Fibroblast of lung (primary cell): Measurements from ENCODE around the gene TSHZ2. TPM values are rescaled to one million over a fixed set of nuclear protein-coding genes. Genes with fewer than 3 reads are reported as not detected.
A peak's percentile ranks its signal among the peaks of the same experiment; 100 is the strongest.

Source experiments
- DNase-seq, 2 donors: peaks; one replicate each; pipeline versions ENCODE4 v3.0.0 to v3.0.0-alpha.2; 2010; ENCODE audit warnings: low read depth in 2 of 2
- H2AFZ ChIP-seq: 2 replicates; pipeline ENCODE4 v1.5.1; 2012; ENCODE audit warnings: low read length, control low read depth, inconsistent platforms
- H3K27ac ChIP-seq: 2 replicates; pipeline ENCODE4 v1.5.1; 2011; ENCODE audit warnings: low read length, control low read depth; ENCODE audit not compliant: insufficient read depth
- H3K27me3 ChIP-seq: 2 replicates; pipeline ENCODE4 v1.5.1; 2011; ENCODE audit warnings: mild to moderate bottlenecking, low read length; ENCODE audit not compliant: control insufficient read depth, insufficient read depth
- H3K36me3 ChIP-seq: 2 replicates; pipeline ENCODE4 v1.5.1; 2011; ENCODE audit warnings: low read length; ENCODE audit not compliant: control insufficient read depth, insufficient read depth
- H3K4me1 ChIP-seq: 2 replicates; pipeline ENCODE4 v1.5.1; 2011; ENCODE audit warnings: low read length; ENCODE audit not compliant: control insufficient read depth, insufficient read depth; ENCODE audit errors: extremely low read depth
- H3K4me2 ChIP-seq: 2 replicates; pipeline ENCODE4 v1.5.1; 2011; ENCODE audit warnings: low read length, control low read depth; ENCODE audit not compliant: insufficient read depth; ENCODE audit errors: extremely low read depth
- H3K4me3 ChIP-seq, 4 experiments: fragments of 200-600 bp in 1 of 4; sonication (generic) in 1 of 4; replicated peaks in 1 of 4; 2 replicates each; pipeline ENCODE4 v1.5.1; 2011 to 2016; ENCODE audit warnings: low read length in 4 of 4, low read depth in 3 of 4, mild to moderate bottlenecking in 3 of 4, control low read depth in 2 of 4, inconsistent platforms in 1 of 4, mixed read lengths in 1 of 4; ENCODE audit not compliant: insufficient read depth in 1 of 4; ENCODE audit errors: control extremely low read depth in 1 of 4
- H3K79me2 ChIP-seq: 2 replicates; pipeline ENCODE4 v1.5.1; 2012; ENCODE audit warnings: mild to moderate bottlenecking, low read length, inconsistent platforms; ENCODE audit not compliant: control insufficient read depth, insufficient read depth
- H3K9ac ChIP-seq: 2 replicates; pipeline ENCODE4 v1.5.1; 2011; ENCODE audit warnings: mild to moderate bottlenecking, low read length, control low read depth; ENCODE audit not compliant: insufficient read depth
- H3K9me3 ChIP-seq: 2 replicates; pipeline ENCODE4 v1.5.1; 2012; ENCODE audit warnings: low read depth, low read length; ENCODE audit not compliant: control insufficient read depth, insufficient read depth
- H4K20me1 ChIP-seq: 2 replicates; pipeline ENCODE4 v1.5.1; 2011; ENCODE audit warnings: low read length; ENCODE audit not compliant: control insufficient read depth, insufficient read depth; ENCODE audit errors: extremely low read depth
- EZH2 ChIP-seq: IDR thresholded peaks from 2 replicates; pipeline ENCODE4 v1.5.1; 2012; ENCODE audit warnings: low read length, control low read depth, mild to moderate bottlenecking; ENCODE audit errors: missing control alignments
- polyA plus RNA-seq, 2 donors: library from polyadenylated mRNA; depleted of rRNA in 1 of 2; stranded (reverse) in 1 of 2; unstranded in 1 of 2; fragments of >200 nt; gene quantifications; 2 replicates each; pipeline ENCODE4 v1.2.1, GENCODE V29; 2011 to 2012; ENCODE audit warnings: missing spikeins in 1 of 2
- total RNA-seq: library from RNA; depleted of rRNA; stranded (reverse); fragments of >200 nt; gene quantifications from 2 replicates; pipeline ENCODE4 v1.2.1, GENCODE V29; 2014
- TF ChIP-seq, protein P1 (sequence below), 2 donors: IDR thresholded peaks in 1 of 2; conservative IDR thresholded peaks in 1 of 2; 1 replicate in 1 of 2; 2 replicates in 1 of 2; pipeline ENCODE4 v1.5.1; 2011 to 2012; ENCODE audit warnings: low read length in 2 of 2, control low read depth in 1 of 2, inconsistent platforms in 1 of 2, low read depth in 1 of 2, mild to moderate bottlenecking in 1 of 2

TSHZ2 gene
- total and polyA plus RNA-seq, 2 donors (not counting 1 experiment from before 2014, with no cell fraction given) = 0.15 to 2.6 TPM

DNA sequence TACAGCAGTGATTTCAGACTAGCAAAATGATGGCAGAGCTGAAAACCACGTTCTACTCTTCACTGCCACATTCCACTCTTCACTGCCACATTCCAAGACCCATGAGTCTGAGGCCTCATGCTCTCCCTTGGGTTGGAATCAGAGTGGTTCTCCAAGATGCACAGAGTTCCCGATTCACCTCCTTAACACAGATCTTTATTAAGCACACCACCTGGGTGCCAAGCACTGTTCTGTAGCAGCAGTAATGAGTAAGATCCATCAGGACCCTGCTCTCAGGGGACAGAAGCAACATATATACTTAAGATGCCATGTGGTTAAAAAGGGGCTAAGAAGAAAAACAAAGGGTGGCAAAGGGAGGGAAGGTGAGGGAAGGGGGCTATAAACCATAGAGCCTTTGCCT lies 26.9 kb downstream of the TSHZ2 start:
- Histone ChIP-seq H2AFZ (no peak overlapping the region), H3K4me1 (no peaks in the 10 kb centered on the region), H3K4me2 (no peak overlapping the region), H3K27ac (no peak overlapping the region), H3K9ac (no peak overlapping the region), H3K4me3 (no peak overlapping the region), H3K36me3 (no peaks in the 10 kb centered on the region), H3K9me3 (no peaks in the 10 kb centered on the region), H3K79me2 (no peaks in the 10 kb centered on the region), H3K27me3 (no peaks in the 10 kb centered on the region), H4K20me1 (no peaks in the 10 kb centered on the region)
- TF ChIP-seq EZH2 = no peak
- TF ChIP-seq, protein P1, sequence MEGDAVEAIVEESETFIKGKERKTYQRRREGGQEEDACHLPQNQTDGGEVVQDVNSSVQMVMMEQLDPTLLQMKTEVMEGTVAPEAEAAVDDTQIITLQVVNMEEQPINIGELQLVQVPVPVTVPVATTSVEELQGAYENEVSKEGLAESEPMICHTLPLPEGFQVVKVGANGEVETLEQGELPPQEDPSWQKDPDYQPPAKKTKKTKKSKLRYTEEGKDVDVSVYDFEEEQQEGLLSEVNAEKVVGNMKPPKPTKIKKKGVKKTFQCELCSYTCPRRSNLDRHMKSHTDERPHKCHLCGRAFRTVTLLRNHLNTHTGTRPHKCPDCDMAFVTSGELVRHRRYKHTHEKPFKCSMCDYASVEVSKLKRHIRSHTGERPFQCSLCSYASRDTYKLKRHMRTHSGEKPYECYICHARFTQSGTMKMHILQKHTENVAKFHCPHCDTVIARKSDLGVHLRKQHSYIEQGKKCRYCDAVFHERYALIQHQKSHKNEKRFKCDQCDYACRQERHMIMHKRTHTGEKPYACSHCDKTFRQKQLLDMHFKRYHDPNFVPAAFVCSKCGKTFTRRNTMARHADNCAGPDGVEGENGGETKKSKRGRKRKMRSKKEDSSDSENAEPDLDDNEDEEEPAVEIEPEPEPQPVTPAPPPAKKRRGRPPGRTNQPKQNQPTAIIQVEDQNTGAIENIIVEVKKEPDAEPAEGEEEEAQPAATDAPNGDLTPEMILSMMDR (conservative IDR thresholded peaks at IDR 0.05 in 1 of 2, IDR thresholded peaks at IDR 0.05 in 1 of 2; ENCODE audit: low read depth in 1 of 2, low read length in 2 of 2) = no peak
- no peak for DNase-seq

DNA sequence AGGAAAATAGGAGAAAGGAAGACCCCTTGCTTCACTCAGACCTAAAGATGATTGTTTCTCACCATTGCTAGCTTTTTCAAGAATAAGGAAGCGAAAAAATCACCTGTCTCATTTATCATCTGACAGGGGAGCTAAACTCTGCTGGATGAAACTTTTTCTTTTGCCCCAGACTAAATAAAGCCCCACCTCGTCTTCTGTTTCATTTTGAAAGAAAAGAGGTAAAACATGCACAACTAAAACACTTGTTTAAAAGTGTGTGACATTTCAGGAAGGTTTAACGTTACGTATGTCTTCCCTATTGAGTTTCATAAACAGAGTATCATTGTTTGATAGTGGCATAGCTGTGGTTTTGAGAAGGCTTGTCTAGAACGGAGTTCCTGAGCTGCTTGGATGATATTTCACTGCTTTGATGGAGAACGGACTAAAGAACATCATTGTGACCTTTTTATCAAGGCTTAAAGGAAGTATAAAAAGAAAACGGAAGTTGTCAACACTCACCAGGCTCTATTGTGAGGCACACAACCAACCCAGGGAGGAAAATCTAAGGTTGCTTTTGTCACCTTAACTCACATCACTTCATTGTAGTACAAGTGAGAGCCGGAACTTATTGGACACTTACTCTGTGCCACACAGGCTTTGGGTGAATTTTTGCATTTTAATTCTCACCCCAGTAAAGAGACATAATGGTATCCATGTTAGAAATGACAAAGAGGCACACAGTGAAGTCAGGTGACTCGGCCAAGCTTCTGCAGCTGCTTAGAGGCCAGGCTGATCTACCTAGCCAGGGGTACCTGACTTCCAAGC lies 29.5 kb downstream of the TSHZ2 start:
- Histone ChIP-seq H4K20me1 (no peaks in the 10 kb centered on the region), H3K4me3 (no peak overlapping the region), H3K9me3 (no peaks in the 10 kb centered on the region), H3K4me1 (no peaks in the 10 kb centered on the region), H3K79me2 (no peaks in the 10 kb centered on the region), H3K27ac (no peak overlapping the region), H2AFZ (no peak overlapping the region), H3K27me3 (no peaks in the 10 kb centered on the region), H3K36me3 (no peaks in the 10 kb centered on the region), H3K4me2 (no peak overlapping the region), H3K9ac (no peak overlapping the region)
- TF ChIP-seq EZH2 = no peak
- TF ChIP-seq, protein P1 (conservative IDR thresholded peaks at IDR 0.05 in 1 of 2, IDR thresholded peaks at IDR 0.05 in 1 of 2; ENCODE audit: low read depth in 1 of 2, low read length in 2 of 2) = no peak
- DNase-seq = peak in 1 of 2 donors; percentile 90

DNA sequence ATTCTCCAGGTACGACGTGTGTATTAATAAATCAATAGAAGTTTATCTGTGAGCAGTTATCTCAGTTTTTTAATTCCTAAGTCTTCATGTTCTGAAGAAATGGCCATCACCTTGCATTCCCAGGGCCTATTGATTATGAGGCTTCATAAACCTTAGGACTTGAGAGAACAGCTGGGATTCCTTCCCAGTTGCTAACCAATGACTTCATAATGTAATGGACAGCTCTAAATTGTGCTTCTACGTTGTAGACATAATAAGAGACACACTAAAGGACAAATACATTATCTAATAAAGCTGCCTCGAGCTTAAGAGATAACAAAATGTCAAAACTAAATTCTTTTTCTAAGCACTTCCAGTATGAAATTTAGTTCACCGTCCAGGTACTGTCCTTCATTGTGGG lies 30.6 kb downstream of the TSHZ2 start:
- Histone ChIP-seq H3K9ac (no peak overlapping the region), H3K4me3 (no peak overlapping the region)

More for the DNA sequence above, 30.6 kb downstream of the TSHZ2 start:
- H3K4me1 ChIP-seq = no peaks in the 10 kb centered on the region
- no peaks in the 10 kb centered on the region for H3K79me2 ChIP-seq
- H3K27me3 ChIP-seq = no peaks in the 10 kb centered on the region
- H3K36me3 ChIP-seq = no peaks in the 10 kb centered on the region
- no peak overlapping the region for H3K4me2 ChIP-seq
- no peak for TF ChIP-seq EZH2
- TF ChIP-seq, protein P1 (conservative IDR thresholded peaks at IDR 0.05 in 1 of 2, IDR thresholded peaks at IDR 0.05 in 1 of 2; ENCODE audit: low read depth in 1 of 2, low read length in 2 of 2) = no peak
- DNase-seq = peak in 1 of 2 donors; percentile 54
- H3K9me3 ChIP-seq = no peaks in the 10 kb centered on the region
- no peaks in the 10 kb centered on the region for H4K20me1 ChIP-seq
- no peak overlapping the region for H2AFZ ChIP-seq
- no peak overlapping the region for H3K27ac ChIP-seq
